ENCODE measurements around the gene AP2A1. TPM values are rescaled to one million over a fixed set of nuclear protein-coding genes. Genes with fewer than 3 reads are reported as not detected.
A peak's percentile ranks its signal among the peaks of the same experiment; 100 is the strongest.

Gene AP2A1
- total RNA-seq, 1 experiment from 2014 or later = 25.6 TPM

DNA sequence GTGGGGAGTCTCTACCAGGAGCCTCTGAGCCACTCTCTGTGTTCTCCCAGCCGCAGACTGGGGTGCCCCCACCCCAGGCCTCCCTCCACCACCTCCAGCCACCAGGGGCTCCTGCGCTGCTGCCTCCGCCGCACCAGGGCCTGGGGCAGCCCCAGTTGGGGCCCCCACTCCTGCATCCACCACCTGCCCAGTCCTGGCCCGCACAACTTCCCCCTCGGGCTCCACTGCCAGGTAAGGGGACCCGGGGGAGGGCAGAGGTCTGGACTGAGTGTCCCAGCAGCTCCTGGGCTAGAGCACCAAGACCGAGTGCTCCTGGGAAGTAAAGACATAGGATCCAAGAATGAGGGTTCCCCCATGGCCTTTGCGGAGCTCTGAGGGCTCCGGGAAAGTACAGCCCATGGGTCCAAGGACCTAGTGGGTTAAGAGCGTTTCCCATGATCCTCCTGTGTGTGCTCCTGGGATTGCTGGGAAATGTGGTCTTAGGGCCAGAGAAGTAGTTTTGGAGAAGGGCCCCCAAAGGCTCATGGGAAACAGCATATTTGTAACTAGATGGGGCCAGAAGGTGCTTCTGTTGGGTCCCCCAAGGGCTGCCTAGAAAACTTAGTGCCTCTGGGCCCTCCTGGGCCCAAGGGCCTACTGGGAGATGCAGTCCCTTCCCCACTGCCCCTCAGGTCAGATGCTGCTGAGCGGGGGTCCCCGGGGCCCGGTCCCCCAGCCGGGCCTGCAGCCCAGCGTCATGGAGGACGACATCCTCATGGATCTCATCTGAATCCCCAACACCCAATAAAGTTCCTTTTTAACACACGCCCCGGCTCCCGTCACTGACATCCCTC lies 69.6 kb downstream of the AP2A1 start:
- DNase-seq (ENCODE audit: extremely low read depth, low read depth) = no peak

DNA sequence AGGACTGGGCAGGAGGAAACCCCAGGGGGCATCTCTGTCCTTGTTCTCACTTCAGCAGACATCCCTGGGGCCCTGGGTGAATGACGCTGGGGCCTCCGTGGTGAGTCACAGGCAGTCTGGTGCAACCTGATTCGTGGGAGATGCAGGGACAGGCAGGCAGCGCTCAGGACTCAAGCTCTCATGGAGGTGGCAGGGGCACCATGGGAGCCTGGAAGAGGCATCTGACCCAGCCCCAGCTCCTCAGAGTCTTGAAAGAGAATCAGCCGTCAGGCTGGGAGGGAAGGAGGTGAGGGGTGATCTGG lies 70.2 kb downstream of the AP2A1 start:
- DNase-seq (ENCODE audit: extremely low read depth, low read depth) = no peak

GRCh38 chr19:49837425-49837824 lies 70.6 kb downstream of the AP2A1 start:
- no peak for DNase-seq (ENCODE audit: extremely low read depth, low read depth)

- no peak for DNase-seq (ENCODE audit: extremely low read depth, low read depth)
Observed at GRCh38 chr19:49838885-49839588, 72.2 kb downstream of the AP2A1 start.

GRCh38 chr19:49839713-49840112 lies 72.9 kb downstream of the AP2A1 start:
- no peak for DNase-seq (ENCODE audit: extremely low read depth, low read depth)

DNA sequence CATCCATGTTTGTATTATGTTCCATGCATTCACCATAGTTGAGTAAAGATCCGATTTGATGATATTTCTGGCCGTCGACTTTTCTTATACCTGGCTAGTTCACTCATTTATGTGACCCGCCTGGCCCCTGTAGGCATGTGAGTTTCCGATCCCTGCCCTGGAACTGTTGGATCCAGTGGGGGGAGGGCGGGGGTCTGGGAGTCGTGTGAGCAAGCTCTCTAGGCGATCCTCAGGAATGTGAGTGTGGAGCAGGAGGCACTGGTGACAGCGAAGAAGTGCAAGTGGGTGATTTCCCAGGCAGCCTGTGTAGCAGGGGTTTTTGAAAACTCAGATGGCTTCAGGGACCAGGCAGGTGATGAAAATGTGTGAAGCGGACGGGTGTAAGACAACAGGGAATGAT lies 73.5 kb downstream of the AP2A1 start:
- DNase-seq (ENCODE audit: extremely low read depth, low read depth) = no peak

- DNase-seq (ENCODE audit: extremely low read depth, low read depth) = no peak
Observed at GRCh38 chr19:49840736-49841249, 74.0 kb downstream of the AP2A1 start.

GRCh38 chr19:49843265-49843664 lies 76.5 kb downstream of the AP2A1 start:
- DNase-seq (ENCODE audit: extremely low read depth, low read depth) = no peak

- DNase-seq (ENCODE audit: extremely low read depth, low read depth) = no peak
Observed at GRCh38 chr19:49844138-49845095, 77.6 kb downstream of the AP2A1 start.

- no peak for DNase-seq (ENCODE audit: extremely low read depth, low read depth)
Observed at GRCh38 chr19:49845414-49845813, 78.6 kb downstream of the AP2A1 start.

- no peak for DNase-seq (ENCODE audit: extremely low read depth, low read depth)
Observed at GRCh38 chr19:49846408-49846807, 79.6 kb downstream of the AP2A1 start.

- no peak for DNase-seq (ENCODE audit: extremely low read depth, low read depth)
Observed at GRCh38 chr19:49847731-49848696, 81.2 kb downstream of the AP2A1 start.

- no peak for DNase-seq (ENCODE audit: extremely low read depth, low read depth)
Observed at GRCh38 chr19:49848938-49849337, 82.1 kb downstream of the AP2A1 start.

GRCh38 chr19:49849433-49850220 lies 82.8 kb downstream of the AP2A1 start:
- no peak for DNase-seq (ENCODE audit: extremely low read depth, low read depth)

- no peak for DNase-seq (ENCODE audit: extremely low read depth, low read depth)
Observed at GRCh38 chr19:49850221-49850486, 83.4 kb downstream of the AP2A1 start.

DNA sequence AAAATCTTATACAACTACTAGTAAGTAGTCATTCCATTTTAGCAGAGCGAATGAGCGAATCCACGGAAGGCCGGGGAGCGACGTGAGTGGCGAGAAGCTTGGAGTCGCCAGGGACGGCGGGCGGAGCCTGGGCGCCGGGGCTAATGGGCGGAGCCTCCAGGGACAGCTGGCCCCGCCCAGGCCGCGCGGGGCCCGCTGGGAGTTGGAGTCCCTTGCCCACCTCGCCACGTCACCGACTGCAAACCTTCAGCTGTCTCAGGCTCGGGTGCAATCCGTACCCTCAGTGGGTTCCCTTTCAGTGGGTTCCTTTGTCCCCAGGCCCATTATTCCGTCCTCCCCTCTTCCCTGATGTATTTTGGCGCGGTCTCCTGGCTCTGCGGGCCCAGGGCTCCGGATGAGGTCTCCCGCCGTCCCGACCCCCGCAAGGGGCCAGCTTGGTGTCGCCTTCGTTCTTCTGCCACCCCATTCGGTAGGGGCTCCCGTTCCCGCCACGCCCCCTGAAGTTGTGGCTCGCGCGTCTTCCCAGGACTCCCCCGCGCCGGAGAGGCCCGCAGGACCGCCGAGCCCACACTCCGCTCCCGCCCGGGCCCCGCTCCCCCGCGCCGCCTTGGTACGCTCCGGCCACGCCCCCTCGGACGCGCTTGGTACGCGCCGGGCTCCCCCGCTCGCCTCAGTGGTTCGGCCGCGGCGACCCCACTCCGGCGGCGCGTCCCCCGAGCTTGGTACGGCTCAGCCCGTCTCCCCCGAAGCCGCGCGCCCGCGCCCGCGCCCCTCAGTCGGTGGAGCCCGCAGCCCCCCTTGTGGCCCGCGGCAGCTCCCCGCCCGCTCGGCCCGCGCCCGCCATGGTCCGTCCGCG lies 83.9 kb downstream of the AP2A1 start, which contains the start of gene PTOV1:
TSS of gene PTOV1 (plus strand) at position 673 of the 856 bp plus-strand sequence.
- DNase-seq (ENCODE audit: extremely low read depth, low read depth) = peak; percentile 83

GRCh38 chr19:49851456-49852259 lies 84.9 kb downstream of the AP2A1 start:
- no peak for DNase-seq (ENCODE audit: extremely low read depth, low read depth)
